ENCODE measurements around the gene ZFYVE28.
"Not testable (repeated sequence)": the region's sequence is repeated elsewhere in the genome, so short reads cannot be mapped to it uniquely, and the experiment has no call there.

ZFYVE28 gene

DNA sequence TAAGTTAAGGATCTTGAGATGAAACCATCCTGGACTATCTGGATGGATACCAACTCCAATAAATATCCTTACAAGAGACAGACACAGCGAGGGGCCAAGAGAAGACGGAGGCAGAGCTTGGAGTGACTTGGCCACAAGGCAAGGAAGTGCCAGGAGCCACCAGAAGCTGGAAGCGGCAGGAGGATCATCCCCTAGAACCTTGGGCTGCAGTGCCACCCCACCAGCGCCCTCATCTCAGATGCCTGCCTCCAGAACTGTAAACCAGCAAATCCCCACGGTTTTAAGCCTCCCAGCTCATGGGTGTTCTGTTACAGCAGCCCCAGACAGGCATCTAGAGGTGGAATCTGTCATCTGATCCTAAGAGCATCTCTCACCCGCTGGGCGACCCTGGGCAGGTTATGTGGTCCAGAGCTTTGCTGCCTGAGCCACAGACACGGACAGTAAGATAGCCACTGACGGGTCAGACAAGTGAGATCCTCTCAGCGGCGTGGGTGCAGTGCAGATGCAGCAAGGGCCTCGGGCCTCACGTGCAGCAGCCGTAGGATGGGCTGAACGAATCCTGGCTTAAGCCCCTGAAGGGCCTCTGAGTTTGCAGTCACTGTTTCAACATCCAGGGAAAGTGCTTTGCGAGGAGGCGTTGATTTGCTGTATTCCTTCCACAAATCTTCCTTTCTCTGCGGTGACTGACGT, 131.4 kb downstream of the ZFYVE28 start:
- ATAC-seq (no peak), DNase-seq (no peak)

DNA sequence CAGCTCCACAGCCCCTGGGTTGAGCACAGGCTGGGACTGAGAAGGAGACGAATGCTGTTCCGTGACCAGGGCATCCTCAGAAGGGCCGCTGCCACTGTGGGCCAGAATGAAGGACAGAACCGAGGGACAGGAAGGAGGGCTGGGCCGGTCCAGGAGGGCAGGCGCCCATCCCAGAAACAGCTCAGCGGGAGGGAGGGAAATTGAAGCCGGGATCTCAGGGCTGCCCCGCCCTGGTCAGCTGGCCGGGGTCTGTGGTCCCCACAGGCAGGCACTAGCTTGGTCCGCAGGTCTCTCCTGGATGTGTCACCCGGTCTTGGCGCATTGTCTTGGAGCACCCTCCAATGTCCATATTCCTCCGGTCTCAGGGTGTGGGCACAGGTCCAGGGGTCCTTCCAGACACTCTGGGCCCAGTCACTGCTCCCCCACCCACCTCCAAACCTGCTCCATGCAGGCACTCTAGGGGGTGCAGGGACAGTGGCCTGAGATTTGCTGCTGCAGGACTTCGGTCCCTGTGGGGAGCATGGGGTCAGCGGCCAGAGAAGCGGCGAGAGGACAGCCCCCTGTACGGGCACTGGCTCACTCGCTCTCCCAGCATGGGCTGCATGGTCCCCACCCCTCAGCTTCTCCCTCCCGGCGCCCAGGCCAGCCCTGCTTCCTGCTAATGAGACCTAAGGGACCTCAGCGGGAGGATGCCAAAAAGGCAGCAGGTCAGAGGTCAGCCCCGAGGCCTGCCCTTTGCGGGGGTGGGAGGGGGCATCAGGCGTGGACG, 132.6 kb downstream of the ZFYVE28 start:
- ATAC-seq: no peak
- DNase-seq: no peak

DNA sequence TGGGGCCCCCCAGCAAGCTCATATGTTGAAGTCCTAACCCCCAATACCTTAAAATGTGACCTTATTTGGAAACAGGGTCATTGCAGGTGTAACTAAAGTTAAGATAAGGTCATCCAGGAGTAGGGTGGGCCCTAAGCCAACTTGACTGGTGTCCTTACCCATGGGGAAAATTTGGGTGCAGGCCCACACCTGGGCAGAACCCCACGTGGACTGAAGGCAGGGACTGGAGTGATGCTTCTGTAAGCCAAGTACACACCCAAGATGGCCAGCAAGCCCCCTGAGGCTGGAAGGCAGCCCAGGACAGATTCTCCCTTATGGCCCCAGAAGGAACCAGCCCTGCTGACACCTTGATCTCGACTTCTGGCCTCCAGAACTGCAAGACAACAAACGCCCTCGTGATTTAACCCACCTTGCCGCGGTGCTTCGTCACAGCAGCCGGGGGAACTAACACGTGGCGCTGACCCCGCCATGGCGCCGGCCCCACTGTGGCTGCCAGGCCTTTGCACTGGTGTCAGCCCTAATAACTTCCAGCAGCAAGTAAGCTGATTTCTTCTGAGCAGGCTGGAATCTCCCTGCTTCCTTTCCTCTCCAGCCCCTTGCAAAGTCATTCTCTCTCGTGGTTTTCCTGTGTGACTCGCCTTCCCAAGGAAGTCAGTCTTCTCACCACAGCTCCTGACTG, 133.4 kb downstream of the ZFYVE28 start:
- no peak for DNase-seq
- no peak for ATAC-seq

DNA sequence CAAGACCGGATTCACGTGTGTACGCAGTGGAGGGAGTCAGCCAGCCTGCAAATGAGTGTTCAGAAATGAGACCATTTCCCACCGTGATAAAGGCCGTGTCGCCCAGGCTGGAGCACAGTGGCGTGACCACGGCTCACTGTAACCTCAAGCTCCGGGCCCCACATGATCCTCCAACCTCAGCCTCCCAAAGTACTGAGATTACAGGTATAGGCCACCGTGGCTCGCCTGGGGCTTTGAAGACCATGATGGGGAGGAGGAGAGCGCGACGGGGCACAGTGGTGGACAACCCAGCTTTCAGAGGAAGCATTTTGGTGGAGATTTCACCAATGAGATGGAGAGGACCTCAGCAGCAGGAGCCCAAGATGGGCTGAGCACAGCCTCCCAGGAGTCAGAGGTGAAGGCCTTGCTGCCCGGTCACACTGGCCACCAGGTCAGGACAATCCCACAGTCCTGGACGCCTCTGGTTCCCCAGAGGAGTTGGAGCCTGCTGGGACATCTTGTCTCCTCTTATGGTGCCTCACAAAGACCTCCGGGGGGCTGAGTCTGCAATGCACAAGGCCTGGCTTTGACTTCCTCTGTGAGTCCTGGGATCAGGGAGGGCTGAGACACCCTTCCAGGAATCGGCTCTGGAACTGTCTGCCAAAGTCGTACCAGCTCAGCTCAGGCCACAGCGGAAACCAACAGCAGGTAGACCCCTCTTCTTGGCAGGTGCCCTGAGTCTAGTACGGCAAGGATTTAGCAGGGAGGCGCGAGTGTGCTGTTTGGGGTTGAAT, 134.1 kb downstream of the ZFYVE28 start:
- no peak for DNase-seq
- no peak for ATAC-seq

DNA sequence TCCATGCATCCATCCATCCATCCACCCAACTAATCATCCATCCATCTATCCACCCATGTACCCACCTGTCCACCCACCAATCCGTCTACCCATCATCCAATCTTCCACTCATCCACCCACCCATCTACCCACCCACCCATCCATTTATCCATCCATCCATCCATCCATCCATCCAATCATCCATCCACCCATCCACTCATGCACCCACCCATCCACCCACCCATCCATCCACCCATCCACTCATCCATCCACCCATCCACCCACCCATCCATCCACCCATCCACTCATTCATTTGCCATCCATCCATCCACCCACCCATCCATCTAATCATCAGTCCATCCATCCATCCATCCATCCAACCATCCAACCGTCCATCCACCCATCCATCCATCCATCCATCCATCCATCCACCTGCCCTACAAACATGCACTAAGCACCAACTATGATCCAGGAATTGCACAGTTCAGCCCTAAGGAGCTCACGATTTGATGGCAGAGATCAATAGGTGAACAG, 135.2 kb downstream of the ZFYVE28 start:
- DNase-seq (no peak), ATAC-seq (no peak)

DNA sequence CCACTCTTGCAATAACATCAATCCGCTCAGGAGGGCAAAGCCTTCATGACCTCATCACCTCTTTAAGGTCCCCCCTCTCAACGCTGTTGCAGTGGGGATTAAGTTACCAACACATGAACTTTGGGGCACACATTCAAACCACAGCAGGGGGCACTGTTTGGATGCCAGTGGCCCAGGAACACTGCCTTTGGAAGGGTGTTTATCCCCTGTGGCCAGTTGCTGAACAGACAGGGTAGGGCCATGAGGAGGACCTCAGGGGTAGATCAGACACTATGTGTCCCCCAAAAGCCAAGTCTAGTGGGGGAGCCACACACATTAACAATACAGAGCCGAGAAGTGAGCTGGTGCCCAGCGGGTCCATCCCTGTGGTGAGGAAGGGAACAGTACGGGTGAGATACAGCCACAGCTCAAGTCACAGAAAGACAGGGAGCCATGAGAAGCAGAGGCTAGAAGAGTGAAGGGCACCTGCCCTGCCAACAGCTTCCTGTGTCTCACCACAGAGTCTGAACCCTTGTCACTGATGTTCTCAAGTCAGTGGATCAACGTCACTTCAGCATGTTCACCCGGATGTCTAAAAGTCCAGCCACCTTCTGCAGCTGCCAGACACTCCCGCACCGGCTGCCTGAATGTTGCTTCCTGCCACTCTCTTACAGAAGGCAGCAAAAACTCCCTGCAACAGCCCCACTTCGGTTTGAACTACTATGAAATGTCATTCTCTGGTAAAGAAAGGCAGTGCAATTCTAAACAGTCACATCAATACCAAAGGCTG, 136.7 kb downstream of the ZFYVE28 start:
- DNase-seq: peak; percentile 61
- ATAC-seq: peak; percentile 84

DNA sequence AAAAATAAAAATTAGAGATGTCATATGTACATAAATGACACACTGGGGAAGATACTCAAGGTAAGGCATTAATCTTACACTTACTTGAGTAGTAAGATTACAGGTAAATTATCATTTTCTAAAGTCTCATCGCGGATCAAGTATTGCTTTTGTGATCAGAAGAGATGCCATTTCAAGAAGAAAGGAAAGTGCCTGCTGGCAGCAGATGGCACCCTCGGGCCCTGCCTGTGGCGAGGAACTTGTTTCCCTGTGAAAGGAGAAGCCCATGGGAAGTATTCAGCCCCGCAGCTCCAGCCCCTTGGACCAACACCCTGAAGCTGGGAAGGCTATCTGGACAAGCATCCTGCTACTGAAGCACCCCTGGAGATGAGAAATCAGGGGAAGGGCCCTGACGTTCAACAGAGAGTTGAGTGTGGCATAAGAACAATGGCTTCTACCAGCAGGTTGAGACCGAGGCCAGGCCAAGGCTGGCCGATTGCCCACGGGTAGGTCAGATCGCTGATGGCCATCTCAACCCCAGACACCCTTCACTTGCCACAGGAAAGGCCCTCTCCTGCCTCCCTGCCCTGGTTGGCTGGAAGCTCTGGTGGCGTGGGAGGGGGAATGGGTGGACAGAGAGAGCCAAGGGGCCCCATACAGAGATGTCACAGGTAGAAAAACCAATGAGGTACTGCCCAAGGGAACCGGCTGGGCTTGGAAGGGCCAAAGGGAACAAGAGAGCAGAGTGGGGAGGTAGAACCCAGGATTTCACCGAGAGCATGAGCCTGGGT, 137.7 kb downstream of the ZFYVE28 start:
- ATAC-seq (no peak), DNase-seq (no peak)

DNA sequence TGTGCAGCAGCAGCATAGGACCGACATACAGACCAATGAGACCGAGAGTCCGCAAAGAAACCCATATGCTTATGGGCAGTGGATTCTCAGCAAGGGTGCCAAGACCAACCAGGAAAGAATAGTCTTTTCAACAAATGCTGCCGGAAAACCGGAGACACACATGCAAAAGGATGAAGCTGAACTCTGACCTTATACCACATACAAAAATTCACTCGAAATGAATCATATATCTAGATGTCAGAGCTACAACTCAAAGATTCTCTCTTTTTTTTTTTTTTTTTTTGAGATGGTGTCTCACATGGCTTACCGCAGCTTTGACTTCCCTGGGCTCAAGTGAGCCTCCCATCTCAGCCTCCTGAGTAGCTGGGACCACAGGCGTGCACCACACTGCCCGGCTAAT, 140.5 kb downstream of the ZFYVE28 start:
- DNase-seq: no peak

DNA sequence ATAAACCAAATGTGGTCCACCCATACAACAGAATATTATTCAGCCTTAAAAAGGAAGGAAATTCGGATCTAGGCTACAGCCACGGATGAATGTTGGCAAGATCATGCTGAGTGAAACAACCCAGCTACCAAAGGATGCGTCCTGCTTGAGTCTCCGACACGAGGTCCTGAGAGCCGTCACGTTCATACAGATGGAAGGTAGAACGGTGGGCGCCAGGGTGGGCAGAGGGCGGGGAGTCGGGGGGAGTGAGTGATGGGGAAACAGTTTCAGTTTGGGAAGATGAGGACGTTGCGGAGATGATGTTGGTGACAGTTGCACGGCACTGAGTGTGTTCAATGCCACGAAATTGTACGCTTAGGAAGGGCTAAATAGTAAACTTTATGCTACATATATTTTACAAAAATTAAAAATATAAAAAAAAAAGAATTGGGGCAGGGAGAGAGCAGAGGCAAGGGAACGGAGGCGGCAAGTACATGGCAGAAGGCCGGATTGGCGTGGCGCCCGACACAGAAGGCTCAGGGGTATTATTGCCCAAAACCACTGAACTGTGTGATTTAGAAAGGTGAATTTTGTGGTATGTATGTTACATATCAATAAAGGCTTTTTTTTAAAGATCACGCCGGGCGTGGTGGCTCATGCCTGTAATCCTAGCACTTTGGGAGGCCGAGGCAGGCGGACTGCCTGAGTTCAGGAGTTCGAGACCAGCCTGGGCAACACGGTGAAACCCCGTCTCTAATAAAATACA, 141.7 kb downstream of the ZFYVE28 start:
- DNase-seq (no peak), ATAC-seq (no peak)

More for the DNA sequence above, 140.5 kb downstream of the ZFYVE28 start:
- ATAC-seq: no peak

DNA sequence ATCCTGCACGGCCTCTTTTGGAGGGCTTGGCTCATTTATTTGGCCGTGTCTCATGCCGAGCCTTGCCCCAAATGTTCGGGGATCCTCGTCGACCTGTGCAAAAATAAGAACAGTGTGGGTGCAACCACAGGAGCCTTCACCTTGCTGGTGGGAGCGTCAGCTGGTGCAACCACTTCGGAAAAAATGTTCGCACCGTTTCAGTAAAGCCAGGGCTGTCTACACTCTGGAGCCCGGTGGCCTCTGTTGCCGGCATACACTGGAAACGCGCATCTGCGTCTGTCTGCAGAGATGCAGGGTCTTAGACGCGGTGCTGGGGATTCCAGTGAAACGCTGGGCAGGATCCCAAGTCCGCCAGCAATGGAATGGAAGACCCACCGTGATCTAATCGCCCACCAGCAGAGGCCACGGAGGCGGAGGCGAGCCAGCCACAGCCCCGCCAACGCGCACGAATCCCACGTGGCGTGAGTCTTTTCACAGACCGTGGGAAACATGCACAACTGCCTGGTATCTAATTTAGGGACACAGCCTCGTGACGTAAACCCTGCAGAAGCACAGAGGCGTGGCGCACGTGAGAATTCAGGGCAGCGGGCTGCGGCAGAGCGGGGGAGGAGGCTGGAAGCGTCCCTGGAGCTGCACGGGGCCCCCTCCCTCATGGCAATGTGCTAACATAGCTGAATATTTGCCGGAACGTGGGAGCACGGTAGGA, 142.7 kb downstream of the ZFYVE28 start:
- no peak for ATAC-seq
- DNase-seq: no peak

DNA sequence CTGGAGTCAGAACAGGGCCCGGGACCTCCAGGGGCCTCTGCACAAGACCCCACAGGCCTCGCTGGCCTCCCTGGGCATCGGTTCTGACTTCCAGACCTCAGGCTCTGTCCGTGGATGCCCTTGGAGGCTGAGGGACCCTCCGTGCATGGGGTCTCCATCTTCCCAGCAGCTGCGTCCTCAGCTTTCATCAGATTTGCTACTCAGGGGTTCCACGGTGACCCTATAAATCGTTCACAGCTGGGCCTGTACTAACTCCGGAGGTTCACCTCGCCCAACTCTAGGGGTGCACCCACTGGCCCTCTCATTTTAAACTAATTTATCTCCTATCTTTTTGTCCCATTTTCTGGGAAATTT, 143.4 kb downstream of the ZFYVE28 start:
- DNase-seq, ATAC-seq: not testable (repeated sequence)

DNA sequence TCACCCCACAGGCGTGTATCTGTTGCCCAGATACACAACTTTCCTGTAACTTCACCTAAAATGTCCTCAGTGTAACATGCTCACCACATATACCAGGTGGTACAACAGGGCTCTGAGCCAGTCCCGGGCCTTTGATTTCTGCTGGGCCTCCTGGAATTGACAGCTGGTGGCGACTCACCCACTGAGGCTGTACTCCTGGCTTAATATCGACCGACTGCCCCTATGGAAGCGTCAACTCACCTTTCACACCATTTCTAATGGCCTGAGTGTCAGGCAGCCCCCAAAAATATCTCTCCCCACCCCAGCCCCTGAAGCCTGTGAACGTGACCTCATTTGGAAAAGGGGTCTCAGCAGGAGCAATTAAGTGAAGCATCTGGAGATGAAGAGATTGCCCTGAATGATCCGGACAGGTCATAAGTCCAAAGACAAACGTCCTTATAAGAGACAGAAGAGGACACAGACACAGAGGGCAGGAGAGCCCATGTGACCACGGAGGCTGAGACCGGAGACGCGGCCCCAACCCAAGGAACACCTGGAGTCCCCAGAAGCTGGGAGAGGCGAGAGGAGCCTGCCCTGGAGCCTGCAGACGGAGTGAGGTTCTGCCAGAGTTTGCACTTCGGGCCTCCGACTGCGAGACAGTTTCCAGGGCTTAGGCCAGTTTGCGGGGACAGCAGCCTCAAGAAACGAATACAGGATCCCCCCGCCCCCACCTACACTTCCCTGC, 144.0 kb downstream of the ZFYVE28 start:
- DNase-seq (no peak), ATAC-seq (no peak)

DNA sequence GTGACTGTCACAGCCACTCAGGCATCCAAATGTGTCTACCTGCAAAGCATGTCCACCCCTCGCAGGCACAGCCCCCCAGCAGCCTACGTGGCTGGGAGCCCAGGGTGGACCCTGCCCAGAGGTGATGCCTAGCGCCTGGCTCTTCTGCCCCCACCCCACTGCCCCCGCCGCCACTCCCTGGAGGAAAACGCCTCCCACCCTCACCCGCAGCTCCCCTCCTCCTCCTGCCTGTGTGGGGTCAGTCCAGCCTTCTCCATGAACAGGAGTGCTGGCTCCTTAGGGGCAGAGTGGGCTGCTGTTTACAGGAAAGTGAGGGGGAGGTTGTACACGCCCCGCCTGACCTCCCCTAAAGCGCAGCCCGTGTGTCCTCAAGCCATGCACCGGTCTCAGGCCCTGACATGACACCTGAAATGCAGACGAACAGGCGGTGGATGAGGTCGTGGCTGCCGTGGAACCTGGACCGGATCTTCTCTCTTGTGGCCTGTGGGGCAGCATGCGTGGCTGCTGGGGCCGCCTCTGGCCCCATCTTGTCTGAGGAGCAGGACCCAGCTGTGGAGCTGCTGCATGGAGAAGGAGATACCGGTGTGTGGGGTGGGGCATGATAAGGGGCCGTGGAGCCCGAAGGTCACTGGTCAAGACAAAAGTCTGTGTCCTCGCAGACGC, 144.7 kb downstream of the ZFYVE28 start:
- DNase-seq: no peak
- ATAC-seq: no peak

DNA sequence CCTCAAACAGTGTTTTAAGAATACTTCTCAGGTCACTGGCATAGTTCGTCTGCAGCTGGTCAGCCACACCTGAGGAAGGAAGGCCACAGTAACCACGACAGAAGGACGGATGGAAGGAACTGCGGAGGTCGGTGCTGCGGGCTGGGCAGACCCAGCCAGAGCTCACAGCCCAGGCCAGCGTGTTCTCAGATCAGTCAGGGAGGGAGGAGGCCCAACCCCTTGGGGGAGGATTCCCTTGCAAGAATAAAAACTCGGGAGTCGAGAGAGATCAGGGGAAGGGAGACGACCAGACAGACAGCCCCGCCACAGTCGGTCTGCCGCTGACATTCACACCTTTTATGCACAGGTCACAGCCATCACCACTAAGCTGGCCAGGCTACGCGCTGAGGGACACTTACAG, 145.2 kb downstream of the ZFYVE28 start:
- no peak for DNase-seq
- no peak for ATAC-seq

DNA sequence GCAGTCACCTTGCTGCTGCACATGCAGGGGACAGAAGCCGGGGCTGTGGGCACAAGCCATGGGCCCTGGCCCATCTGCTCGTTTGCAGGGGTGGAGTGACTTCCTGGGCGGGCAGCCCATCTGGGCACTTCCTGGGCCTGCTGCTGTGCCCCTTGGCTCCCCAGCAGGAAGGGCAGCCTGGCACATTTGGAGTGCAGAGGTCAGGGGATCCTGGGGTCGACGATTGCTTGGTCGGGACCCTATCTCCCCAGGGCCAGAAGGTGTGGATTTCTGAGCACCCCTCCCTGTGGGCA, 145.7 kb downstream of the ZFYVE28 start:
- ATAC-seq (no peak), DNase-seq (no peak)

DNA sequence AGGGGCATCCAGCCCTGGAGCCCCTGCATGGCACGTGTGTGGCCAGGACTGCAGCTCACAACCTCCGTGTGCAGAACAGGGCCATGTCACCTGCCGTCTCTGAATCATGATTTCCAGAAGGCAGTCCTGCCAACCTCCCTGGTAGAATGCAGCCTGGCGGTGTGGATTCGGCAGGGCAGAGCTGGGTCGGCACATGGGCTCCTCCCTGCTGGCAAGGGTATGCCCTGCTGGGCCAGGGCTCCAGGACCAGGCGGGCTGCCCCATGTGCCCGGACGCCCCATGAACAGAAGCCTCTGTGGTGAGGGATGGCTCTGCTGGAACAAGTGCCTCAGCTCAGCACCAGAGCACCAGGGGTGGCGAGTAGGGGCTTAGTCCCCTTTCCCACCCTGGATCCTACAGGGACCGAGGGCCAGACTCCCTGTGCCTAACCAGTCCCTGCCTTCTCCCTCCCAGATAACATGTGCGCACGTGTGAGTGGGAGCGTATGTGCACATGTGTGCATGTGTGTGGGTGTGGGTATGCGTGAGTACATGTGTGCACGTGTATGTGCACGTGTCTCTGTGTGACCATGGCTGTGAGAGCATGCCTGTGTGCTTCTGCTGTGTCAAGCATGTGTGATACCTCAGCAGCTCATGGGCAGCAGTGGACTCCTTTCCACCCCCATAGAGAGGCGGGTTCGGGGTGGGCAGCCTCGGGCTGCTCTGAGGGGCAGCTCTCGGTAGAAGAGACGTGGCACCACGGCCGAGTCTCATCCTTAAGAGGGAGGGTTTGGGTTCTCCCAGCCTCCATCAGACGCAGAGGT, 146.2 kb downstream of the ZFYVE28 start:
- ATAC-seq (no peak), DNase-seq (no peak)

DNA sequence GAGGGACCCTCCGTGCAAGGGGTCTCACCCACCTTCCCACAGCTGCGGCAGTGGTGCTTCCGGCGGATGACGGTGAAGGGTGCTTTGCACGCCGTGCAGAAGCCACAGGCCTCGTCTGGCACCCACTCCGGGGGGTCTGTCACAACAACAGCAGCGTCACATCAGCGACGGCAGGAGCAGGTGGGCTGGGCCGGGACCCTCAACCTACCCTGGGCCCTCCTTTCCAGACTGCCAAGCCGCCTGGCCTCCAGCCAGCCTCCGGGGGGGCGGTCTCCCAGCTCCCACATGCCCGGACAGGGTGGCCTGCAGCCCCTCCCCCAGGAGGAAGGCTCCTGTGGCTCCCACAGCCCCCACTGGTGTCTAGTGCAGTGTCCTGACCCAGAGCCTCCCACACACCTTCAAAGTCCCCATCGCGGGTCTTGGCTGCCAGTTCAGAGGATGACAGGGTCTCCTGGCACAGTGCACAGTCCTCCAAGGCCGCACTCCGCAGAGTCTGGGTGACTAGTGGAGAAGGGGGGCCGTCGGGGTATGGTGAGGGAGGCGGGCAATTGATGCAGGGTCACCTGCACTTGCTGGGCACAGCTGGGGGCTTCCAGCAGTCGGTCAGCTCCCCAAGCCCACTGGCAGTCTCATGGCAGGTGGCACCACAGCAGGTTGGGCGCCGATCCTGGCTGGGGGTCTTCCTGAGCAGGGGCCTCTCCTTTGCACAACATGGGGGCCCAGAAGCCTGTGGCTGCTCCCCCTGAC, 147.0 kb downstream of the ZFYVE28 start:
- no peak for DNase-seq

More for the DNA sequence above, 147.0 kb downstream of the ZFYVE28 start:
- no peak for ATAC-seq
